NCI-H2107 treated with DMSO at 0.1 percent for 48 hours (cell line): Measurements from ENCODE around the gene NIBAN1.
"Not testable (repeated sequence)": the region's sequence is repeated elsewhere in the genome, so short reads cannot be mapped to it uniquely, and the experiment has no call there.

Experiments
- DNase-seq: peaks from one replicate; lab custom pipeline; 2025; ENCODE audit not compliant: unreplicated experiment; lab: John Stamatoyannopoulos, UW

Gene NIBAN1

GRCh38 chr1:184972315-184973055, 1.8 kb downstream of the NIBAN1 start:
- DNase-seq, result no peak

- DNase-seq, result no peak
Observed at GRCh38 chr1:184971522-184972265, 2.6 kb downstream of the NIBAN1 start.

GRCh38 chr1:184970691-184971161, 3.6 kb downstream of the NIBAN1 start:
- no peak for DNase-seq

- no peak for DNase-seq
Observed at GRCh38 chr1:184966989-184967388, 7.3 kb downstream of the NIBAN1 start.

- DNase-seq, result no peak
Observed at GRCh38 chr1:184965944-184966860, 8.1 kb downstream of the NIBAN1 start.

DNA sequence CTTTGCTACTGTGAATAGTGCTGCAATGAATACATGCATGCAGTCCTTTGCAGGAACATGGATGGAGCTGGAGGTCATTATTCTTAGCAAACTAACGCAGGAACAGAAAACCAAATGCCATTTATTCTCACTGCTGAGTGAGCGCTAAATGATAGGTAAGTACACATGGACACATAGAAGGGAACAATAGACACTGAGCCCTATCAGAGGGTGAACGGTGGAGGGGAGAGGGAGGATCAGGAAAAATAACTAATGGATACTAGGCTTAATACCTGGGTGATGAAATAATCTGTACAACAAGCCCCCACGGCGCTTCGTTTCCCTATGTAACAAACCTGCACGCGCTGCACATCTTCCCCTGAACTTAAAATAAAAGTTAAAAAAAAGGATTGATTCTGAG, 8.9 kb downstream of the NIBAN1 start:
- DNase-seq, result no peak

DNA sequence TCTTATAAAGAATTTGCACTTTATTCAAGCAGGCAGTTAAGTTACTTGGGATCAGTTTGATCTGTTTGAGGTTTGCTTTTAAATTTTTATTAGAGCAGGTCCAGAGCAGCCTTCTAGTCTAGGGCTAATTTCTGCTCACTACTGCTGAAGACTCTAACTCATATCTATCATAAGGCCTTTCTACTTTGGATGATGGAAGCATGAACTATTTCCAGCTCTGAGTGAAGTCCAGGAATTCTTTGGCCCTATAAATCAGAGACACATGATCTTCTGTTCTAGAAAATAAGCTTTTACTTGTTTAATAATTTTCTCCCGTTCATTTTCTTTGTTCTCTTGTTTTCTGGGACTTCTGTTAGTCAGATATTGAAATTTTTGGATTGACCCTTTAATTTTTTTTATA, 14.7 kb downstream of the NIBAN1 start:
- no peak for DNase-seq

GRCh38 chr1:184958554-184959353, 15.6 kb downstream of the NIBAN1 start:
- no peak for DNase-seq

DNA sequence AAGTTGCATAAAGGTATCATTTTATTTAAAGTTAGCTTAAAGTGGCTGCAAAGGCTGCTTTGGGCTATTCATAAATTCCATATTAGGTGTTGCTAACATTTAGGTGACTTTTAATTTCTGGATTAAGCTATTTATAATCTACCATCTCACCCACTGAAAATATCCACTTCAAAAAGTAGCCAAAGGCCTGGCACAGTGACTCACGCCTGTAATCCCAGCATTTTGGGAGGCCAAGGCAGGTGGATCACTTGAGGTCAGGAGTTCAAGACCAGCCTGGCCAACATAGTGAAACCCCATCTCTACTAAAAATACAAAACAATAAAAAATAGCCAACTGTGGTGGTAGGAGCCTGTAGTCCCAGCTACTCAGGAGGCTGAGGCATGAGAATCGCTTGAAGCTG, 16.4 kb downstream of the NIBAN1 start:
- DNase-seq, result not testable (repeated sequence)

DNA sequence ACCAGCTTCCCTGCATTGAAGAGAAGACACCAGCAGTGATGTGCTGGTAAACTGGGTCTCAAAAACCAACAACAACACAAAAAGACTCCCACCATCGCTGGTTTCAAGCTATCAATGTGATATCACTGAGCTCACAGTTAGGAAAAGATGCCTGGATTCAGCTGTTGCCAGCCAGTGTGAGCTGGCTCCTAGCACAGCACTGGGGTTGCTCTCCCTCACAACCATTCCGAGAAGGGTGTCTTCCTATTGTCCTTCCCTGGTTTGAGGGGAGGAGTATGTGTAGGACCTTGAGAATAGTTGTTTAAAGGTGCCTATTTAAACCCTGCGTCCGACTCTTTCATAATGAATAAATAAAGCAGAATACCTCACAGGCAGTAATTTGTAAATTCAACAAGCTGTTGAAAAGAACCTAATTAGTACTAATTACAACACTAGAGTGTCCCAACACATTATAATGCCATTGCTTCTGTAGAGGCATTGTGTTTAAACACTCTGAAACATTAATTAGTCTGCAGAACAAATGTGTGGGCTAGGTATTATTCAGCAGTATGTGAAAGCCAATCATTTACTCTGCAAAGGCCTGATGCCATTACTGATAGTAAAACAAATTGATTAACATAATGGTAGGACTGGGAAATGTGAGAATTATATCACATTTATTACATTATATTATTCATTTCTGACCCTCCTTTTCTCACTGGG, 17.2 kb downstream of the NIBAN1 start:
- DNase-seq, result no peak

- DNase-seq, result no peak
Observed at GRCh38 chr1:184954232-184954995, 19.9 kb downstream of the NIBAN1 start.

DNA sequence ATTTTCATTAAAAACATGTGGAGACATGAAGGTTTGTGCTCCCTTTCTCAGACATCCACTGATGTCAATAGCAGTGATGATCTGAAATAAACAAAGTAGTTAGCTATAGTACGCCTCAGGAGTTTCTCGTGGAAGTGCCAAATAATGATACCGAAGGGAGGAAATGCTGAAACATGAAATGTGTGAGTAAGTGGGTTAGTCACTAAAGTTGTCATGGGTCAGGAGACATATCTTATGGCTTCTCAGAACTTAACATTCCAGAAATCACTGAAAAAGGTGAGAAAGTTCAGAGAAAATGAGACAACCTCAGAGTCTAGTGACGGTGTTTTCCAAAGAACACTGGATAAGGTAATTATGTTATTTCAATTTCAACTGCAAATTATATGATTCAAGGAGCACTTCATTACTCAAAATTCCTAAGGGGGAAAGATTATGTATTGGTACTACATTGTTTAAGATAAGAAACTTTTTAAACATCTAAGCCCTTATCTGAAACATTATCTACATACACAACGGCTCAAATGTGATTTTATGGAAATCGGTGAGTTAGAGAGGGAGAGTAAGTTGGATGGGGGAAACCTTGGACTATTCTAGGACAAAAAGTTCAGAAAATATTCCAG, 20.6 kb downstream of the NIBAN1 start:
- DNase-seq, result no peak

DNA sequence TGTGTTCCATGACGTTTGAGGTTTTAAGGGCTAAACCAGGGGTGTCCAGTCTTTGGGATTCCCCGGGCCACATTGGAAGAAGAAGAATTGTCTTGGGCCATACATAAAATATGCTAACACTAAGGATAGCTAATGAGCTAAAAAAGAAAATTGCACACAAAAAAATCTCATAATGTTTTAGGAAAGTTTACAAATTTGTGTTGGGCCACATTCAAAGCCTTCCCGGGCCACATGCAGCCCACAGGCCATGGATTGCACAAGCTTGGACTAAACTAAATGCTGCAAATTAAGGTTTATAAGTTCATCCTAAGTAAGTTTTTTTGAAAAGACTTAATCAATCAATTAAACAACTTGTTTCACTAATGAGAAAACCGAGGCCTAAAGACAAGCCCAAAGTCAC, 21.9 kb downstream of the NIBAN1 start:
- DNase-seq, result no peak

DNA sequence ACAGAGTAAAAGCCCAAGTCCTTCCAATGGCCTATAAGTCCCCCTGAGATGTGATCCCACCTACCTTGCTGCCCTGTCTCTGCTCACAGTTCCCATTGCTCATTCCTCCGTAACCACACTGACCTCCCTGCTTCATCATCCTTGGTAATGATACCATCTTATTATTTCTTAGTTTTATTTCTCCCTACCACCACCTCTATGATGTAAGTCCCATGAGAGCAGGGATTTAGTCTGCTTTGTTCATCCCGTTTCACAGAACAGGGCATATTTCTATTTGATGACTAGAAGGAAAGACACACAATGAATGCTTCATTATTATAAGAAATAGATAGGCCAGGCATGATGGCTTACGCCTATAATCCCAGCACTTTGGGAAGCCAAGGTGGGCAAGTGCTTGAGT, 22.5 kb downstream of the NIBAN1 start:
- no peak for DNase-seq

GRCh38 chr1:184950906-184951305, 23.4 kb downstream of the NIBAN1 start:
- DNase-seq, result no peak

- no peak for DNase-seq
Observed at GRCh38 chr1:184950227-184950626, 24.1 kb downstream of the NIBAN1 start.

DNA sequence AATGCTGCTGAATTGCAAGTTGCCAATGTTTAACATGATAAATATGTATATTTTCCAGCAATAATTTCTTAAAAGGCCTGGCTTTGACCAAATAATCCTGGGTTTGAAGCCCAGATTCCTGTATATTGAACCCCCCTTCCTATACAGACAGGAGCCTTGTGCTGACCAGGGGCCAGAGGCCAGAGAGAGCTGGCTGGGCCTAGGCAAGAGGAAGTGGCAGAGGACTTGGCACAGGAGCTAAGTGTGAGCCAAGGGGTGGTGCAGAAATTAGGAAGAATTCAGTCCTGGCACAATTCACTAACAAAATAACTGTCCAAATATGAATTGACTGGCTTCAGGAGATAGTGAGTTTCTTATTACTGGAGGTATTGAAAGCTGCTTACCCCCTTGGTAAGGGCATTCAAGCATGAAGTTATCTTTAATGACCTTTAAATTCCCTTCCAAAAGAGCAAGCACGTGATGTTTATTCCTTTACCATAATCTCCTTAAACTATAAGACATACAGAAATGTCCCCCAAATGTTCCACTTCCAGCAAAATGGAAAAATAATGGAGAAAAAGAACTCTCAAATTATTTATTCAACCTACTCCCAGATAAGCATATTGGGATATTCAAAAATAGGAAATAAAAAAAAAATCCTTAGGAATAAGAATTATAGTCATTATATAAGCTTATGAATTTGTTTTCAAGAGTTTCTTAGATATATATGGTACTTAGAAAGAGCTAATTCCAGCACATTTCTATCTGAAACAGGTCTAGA, 26.6 kb downstream of the NIBAN1 start:
- DNase-seq, result no peak
